HepG2 (cell line): ENCODE results near the gene SHLD1. TPM values are rescaled to one million over a fixed set of nuclear protein-coding genes. Genes with fewer than 3 reads are reported as not detected.
A peak's percentile ranks its signal among the peaks of the same experiment; 100 is the strongest.

Experiments
- ESRRA ChIP-seq: sonication (generic); formaldehyde crosslinking; IDR thresholded peaks from 2 replicates; pipeline ENCODE4 v1.5.1; 2020; ENCODE audit warnings: mild to moderate bottlenecking, low read depth, missing genetic modification reagents
- GABPA ChIP-seq, 2 experiments: IDR thresholded peaks; 2 replicates each; pipeline ENCODE4 v1.6.1; 2011 to 2016; ENCODE audit warnings: low read depth in 2 of 2, low read length in 1 of 2, missing biosample characterization in 1 of 2, missing genetic modification characterization in 1 of 2
- HIVEP1 ChIP-seq: sonication (generic); formaldehyde crosslinking; IDR thresholded peaks from 2 replicates; pipeline ENCODE4 v1.4.0; 2020; ENCODE audit warnings: mild to moderate bottlenecking, missing genetic modification reagents
- NFKB2 ChIP-seq: sonication (generic); formaldehyde crosslinking; IDR thresholded peaks from 2 replicates; pipeline ENCODE4 v1.4.0; 2020; ENCODE audit warnings: missing genetic modification reagents, borderline replicate concordance
- RFXANK ChIP-seq: IDR thresholded peaks from 2 replicates; pipeline ENCODE4 v1.6.1; 2016
- SP2 ChIP-seq: sonication (generic); formaldehyde crosslinking; IDR thresholded peaks from 2 replicates; pipeline ENCODE4 v1.5.1; 2020; ENCODE audit warnings: mild to moderate bottlenecking, missing genetic modification reagents
- ZFP1 ChIP-seq: IDR thresholded peaks from 2 replicates; pipeline ENCODE4 v1.6.1; 2016
- ZNF20 ChIP-seq: sonication (generic); formaldehyde crosslinking; IDR thresholded peaks from 2 replicates; pipeline ENCODE4 v1.4.0; 2020; ENCODE audit warnings: mild to moderate bottlenecking, moderate library complexity, missing genetic modification reagents
- ZNF207 ChIP-seq: fragments of 450-650 bp; IDR thresholded peaks from 2 replicates; pipeline ENCODE4 v1.6.1; 2016; ENCODE audit warnings: antibody characterized with exemption, borderline replicate concordance
- ZNF317 ChIP-seq: sonication (generic); formaldehyde crosslinking; IDR thresholded peaks from 2 replicates; pipeline ENCODE4 v1.5.0; 2020; ENCODE audit warnings: mild to moderate bottlenecking, missing genetic modification reagents
- ZNF577 ChIP-seq: sonication (generic); formaldehyde crosslinking; IDR thresholded peaks from 2 replicates; pipeline ENCODE4 v1.4.0; 2020; ENCODE audit warnings: mild to moderate bottlenecking, low read depth, missing genetic modification reagents, borderline replicate concordance
- ZNF598 ChIP-seq: sonication (generic); formaldehyde crosslinking; IDR thresholded peaks from 2 replicates; pipeline ENCODE4 v1.5.1; 2020; ENCODE audit warnings: mild to moderate bottlenecking, missing genetic modification reagents, borderline replicate concordance
- ZNF7 ChIP-seq: IDR thresholded peaks from 2 replicates; pipeline ENCODE4 v1.6.1; 2016; ENCODE audit warnings: missing biosample characterization, missing genetic modification reagents
- ZNF747 ChIP-seq: sonication (generic); formaldehyde crosslinking; IDR thresholded peaks from 2 replicates; pipeline ENCODE4 v1.8.1; 2023; ENCODE audit warnings: missing genetic modification reagents, mild to moderate bottlenecking, borderline replicate concordance
- ZNF749 ChIP-seq: sonication (generic); formaldehyde crosslinking; IDR thresholded peaks from 2 replicates; pipeline ENCODE4 v1.8.0; 2022; ENCODE audit warnings: mild to moderate bottlenecking, missing genetic modification reagents, moderate library complexity, borderline replicate concordance
- ZNF766 ChIP-seq: sonication (generic); formaldehyde crosslinking; IDR thresholded peaks from 2 replicates; pipeline ENCODE4 v1.5.0; 2020; ENCODE audit warnings: missing genetic modification reagents, borderline replicate concordance
- ZNF772 ChIP-seq: sonication (generic); formaldehyde crosslinking; IDR thresholded peaks from 2 replicates; pipeline ENCODE4 v1.5.0; 2020; ENCODE audit warnings: mild to moderate bottlenecking, missing genetic modification reagents
- ZNF788 ChIP-seq: sonication (generic); formaldehyde crosslinking; IDR thresholded peaks from 2 replicates; pipeline ENCODE4 v1.5.0; 2020; ENCODE audit warnings: mild to moderate bottlenecking, missing genetic modification reagents, borderline replicate concordance
- ZNF790 ChIP-seq: sonication (generic); formaldehyde crosslinking; IDR thresholded peaks from 2 replicates; pipeline ENCODE4 v1.8.0; 2022; ENCODE audit warnings: missing genetic modification reagents, mild to moderate bottlenecking, borderline replicate concordance
- polyA plus RNA-seq, 8 experiments: library from polyadenylated mRNA; depleted of rRNA in 3 of 8; stranded (reverse) in 7 of 8; unstranded in 1 of 8; fragments of >200 nt; fragmentation: Illumina TruSeq in 4 of 8; extraction: Trizol in 4 of 8; gene quantifications; 2 replicates each; pipeline versions ENCODE4 v1.2.1 to v1.2.3, GENCODE V29; 2011 to 2016; ENCODE audit warnings: low read depth in 4 of 8, missing spikeins in 1 of 8, mixed read lengths in 1 of 8; ENCODE audit not compliant: insufficient read depth in 1 of 8
- total RNA-seq, 5 experiments: library from RNA; depleted of rRNA; stranded (reverse); fragments of >200 nt; fragmentation: Illumina TruSeq; extraction: Trizol; gene quantifications; 2 replicates each; pipeline ENCODE4 v1.2.3, GENCODE V29; 2016; ENCODE audit warnings: low read depth in 1 of 5
- TF ChIP-seq, protein P1 (sequence below): sonication (generic); formaldehyde crosslinking; IDR thresholded peaks from 2 replicates; pipeline ENCODE4 v1.4.0; 2020; ENCODE audit warnings: missing genetic modification reagents
- TF ChIP-seq, protein P2 (sequence below): sonication (generic); formaldehyde crosslinking; IDR thresholded peaks from 2 replicates; pipeline ENCODE4 v1.8.1; 2022; ENCODE audit warnings: mild to moderate bottlenecking, missing genetic modification reagents
- TF ChIP-seq, protein P3 (sequence below): sonication (generic); formaldehyde crosslinking; IDR thresholded peaks from 2 replicates; pipeline ENCODE4 v1.4.0; 2020; ENCODE audit warnings: missing genetic modification reagents
- TF ChIP-seq, protein P4 (sequence below): sonication (generic); formaldehyde crosslinking; IDR thresholded peaks from 2 replicates; pipeline ENCODE4 v1.4.0; 2020; ENCODE audit warnings: mild to moderate bottlenecking, missing genetic modification reagents
- TF ChIP-seq, protein P5 (sequence below): sonication (generic); formaldehyde crosslinking; conservative IDR thresholded peaks from 2 replicates; pipeline ENCODE4 v1.4.0; 2020; ENCODE audit warnings: missing genetic modification reagents

The SHLD1 gene
- total and polyA plus RNA-seq, 2 of the 13 experiments (the other 11 are each of a cell fraction or from before 2014, with no cell fraction given), result 8.9 to 10.0 TPM

DNA sequence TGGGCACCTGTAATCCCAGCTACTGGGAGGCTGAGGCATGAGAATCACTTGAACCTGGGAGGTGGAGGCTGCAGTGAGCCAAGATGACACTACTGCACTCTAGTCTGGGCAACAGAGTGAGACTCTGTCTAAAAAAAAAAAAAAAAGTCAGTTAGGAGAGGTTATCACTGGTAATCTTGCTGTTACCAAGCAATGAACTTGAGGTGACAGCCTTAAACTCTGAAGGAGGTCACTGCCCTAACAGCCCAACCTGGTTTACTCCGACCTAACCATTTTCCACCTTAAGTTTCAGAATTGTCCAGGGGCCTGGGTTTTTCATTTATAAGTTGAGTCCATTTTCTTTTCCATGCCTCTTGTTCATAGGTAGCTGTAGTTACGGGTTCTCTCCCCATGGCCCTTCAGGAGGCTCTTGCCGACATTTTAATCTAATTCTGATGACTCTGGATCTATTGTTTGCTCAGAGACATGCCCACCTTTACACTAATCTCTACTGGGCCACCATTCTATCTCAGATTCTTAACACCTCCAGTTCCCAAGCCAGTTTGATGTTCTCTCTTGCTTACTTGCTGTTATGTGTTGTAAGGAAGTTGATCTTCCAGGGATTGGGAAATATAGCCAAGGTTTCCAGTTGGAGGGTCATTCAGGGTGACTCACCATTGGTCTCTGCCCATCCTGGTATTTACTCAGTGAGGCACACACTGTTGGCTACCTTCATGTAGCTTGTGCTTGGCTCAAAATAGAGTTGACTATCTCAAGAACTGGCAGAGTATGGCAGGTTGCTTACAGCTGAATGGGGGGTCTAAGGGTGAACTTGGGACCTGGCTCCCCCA lies 29.1 kb downstream of the SHLD1 start (continued):
- TF ChIP-seq, protein P1, sequence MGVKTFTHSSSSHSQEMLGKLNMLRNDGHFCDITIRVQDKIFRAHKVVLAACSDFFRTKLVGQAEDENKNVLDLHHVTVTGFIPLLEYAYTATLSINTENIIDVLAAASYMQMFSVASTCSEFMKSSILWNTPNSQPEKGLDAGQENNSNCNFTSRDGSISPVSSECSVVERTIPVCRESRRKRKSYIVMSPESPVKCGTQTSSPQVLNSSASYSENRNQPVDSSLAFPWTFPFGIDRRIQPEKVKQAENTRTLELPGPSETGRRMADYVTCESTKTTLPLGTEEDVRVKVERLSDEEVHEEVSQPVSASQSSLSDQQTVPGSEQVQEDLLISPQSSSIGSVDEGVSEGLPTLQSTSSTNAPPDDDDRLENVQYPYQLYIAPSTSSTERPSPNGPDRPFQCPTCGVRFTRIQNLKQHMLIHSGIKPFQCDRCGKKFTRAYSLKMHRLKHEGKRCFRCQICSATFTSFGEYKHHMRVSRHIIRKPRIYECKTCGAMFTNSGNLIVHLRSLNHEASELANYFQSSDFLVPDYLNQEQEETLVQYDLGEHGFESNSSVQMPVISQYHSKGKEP (CRISPR knock-in tag), result no peak
- TF ChIP-seq ZNF788 (CRISPR knock-in tag) (peak; percentile 94; the same call in 1 of the 2 replicates), SP2 (CRISPR knock-in tag) (no peak), GABPA (IDR thresholded peaks at IDR 0.05; ENCODE audit: low read depth, low read length) (no peak), GABPA (CRISPR knock-in tag; IDR thresholded peaks at IDR 0.05; ENCODE audit: low read depth) (peak; percentile 56; the same call in 1 of the 2 replicates), ZNF747 (no peak), ZNF790 (CRISPR knock-in tag) (no peak), ZFP1 (no peak), RFXANK (CRISPR knock-in tag) (peak; percentile 31; the same call in 1 of the 2 replicates), ZNF577 (CRISPR knock-in tag) (no peak), ZNF598 (CRISPR knock-in tag) (no peak), ZNF7 (CRISPR knock-in tag) (peak; percentile 99), ZNF766 (CRISPR knock-in tag) (no peak), ESRRA (CRISPR knock-in tag) (peak; percentile 79; the same call in 1 of the 2 replicates), ZNF317 (peak; percentile 84), ZNF207 (no peak), ZNF749 (CRISPR knock-in tag) (peak; percentile 75; the same call in 1 of the 2 replicates), NFKB2 (CRISPR knock-in tag) (no peak), ZNF20 (no peak), HIVEP1 (CRISPR knock-in tag) (no peak), ZNF772 (CRISPR knock-in tag) (peak; percentile 69; the same call in 1 of the 2 replicates)
- TF ChIP-seq, protein P2, sequence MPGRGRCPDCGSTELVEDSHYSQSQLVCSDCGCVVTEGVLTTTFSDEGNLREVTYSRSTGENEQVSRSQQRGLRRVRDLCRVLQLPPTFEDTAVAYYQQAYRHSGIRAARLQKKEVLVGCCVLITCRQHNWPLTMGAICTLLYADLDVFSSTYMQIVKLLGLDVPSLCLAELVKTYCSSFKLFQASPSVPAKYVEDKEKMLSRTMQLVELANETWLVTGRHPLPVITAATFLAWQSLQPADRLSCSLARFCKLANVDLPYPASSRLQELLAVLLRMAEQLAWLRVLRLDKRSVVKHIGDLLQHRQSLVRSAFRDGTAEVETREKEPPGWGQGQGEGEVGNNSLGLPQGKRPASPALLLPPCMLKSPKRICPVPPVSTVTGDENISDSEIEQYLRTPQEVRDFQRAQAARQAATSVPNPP (CRISPR knock-in tag), result no peak
- TF ChIP-seq, protein P3, sequence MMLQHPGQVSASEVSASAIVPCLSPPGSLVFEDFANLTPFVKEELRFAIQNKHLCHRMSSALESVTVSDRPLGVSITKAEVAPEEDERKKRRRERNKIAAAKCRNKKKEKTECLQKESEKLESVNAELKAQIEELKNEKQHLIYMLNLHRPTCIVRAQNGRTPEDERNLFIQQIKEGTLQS (CRISPR knock-in tag), result peak; percentile 95
- TF ChIP-seq, protein P4, sequence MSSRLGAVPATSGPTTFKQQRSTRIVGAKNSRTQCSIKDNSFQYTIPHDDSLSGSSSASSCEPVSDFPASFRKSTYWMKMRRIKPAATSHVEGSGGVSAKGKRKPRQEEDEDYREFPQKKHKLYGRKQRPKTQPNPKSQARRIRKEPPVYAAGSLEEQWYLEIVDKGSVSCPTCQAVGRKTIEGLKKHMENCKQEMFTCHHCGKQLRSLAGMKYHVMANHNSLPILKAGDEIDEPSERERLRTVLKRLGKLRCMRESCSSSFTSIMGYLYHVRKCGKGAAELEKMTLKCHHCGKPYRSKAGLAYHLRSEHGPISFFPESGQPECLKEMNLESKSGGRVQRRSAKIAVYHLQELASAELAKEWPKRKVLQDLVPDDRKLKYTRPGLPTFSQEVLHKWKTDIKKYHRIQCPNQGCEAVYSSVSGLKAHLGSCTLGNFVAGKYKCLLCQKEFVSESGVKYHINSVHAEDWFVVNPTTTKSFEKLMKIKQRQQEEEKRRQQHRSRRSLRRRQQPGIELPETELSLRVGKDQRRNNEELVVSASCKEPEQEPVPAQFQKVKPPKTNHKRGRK (CRISPR knock-in tag), result no peak
- TF ChIP-seq, protein P5, sequence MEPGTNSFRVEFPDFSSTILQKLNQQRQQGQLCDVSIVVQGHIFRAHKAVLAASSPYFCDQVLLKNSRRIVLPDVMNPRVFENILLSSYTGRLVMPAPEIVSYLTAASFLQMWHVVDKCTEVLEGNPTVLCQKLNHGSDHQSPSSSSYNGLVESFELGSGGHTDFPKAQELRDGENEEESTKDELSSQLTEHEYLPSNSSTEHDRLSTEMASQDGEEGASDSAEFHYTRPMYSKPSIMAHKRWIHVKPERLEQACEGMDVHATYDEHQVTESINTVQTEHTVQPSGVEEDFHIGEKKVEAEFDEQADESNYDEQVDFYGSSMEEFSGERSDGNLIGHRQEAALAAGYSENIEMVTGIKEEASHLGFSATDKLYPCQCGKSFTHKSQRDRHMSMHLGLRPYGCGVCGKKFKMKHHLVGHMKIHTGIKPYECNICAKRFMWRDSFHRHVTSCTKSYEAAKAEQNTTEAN (CRISPR knock-in tag), result peak; percentile 73; the same call in 1 of the 2 replicates
